Adrenal gland (tissue), 12 donors: ENCODE data around the gene RNF144B. TPM values are rescaled to one million over a fixed set of nuclear protein-coding genes. Genes with fewer than 3 reads are reported as not detected.

Experiments
- DNase-seq, 7 donors: peaks; one replicate each; pipeline ENCODE4 v3.0.0-alpha.2; 2019 to 2020
- H3K27ac ChIP-seq, 5 donors: fragments of 200-600 bp; sonication (generic) in 4 of 5; 1 replicate in 3 of 5; 2 replicates in 2 of 5; pipeline versions ENCODE4 v1.5.1 to v1.8.0; 2016 to 2020; ENCODE audit warnings: mild to moderate bottlenecking in 1 of 5
- H3K27me3 ChIP-seq: fragments of 200-600 bp; 2 replicates; pipeline ENCODE4 v1.8.0; 2021
- H3K36me3 ChIP-seq, 2 donors: fragments of 200-600 bp; replicated peaks in 1 of 2; 1 replicate in 1 of 2; 2 replicates in 1 of 2; pipeline versions ENCODE4 v1.5.1 to v1.8.0; 2018 to 2022
- H3K4me1 ChIP-seq, 2 donors: fragments of 200-600 bp; replicated peaks in 1 of 2; 1 replicate in 1 of 2; 2 replicates in 1 of 2; pipeline versions ENCODE4 v1.5.1 to v1.8.0; 2018 to 2021
- H3K4me3 ChIP-seq, 4 donors: fragments of 200-600 bp; sonication (generic) in 3 of 4; one replicate each; pipeline ENCODE4 v1.5.1; 2016 to 2018
- H3K9me3 ChIP-seq, 3 donors: fragments of 200-600 bp; sonication (generic) in 1 of 3; replicated peaks in 1 of 3; 1 replicate in 2 of 3; 2 replicates in 1 of 3; pipeline versions ENCODE4 v1.5.1 to v1.8.0; 2016 to 2021
- POLR2A ChIP-seq, 2 donors: fragments of 450-650 bp; IDR thresholded peaks; one replicate each; pipeline ENCODE4 v1.6.1; 2017; ENCODE audit warnings: antibody characterized with exemption in 2 of 2, mild to moderate bottlenecking in 2 of 2, moderate library complexity in 1 of 2
- WGBS, 4 donors: extraction: QIAGEN DNeasy Blood & Tissue Kit in 2 of 4; methylation state at CpG; one replicate each; pipeline versions ENCODE4 v1.1.5 to v1.1.7; 2013 to 2017; 5-methylcytosine and 5-hydroxymethylcytosine counted together
- intact Hi-C, 2 donors: fragments of 100-400 bp; cut with DNase I; formaldehyde crosslinking; loops; one replicate each; pipeline versions ENCODE4 v1.14.1 to v1.15.0; 2022 to 2023
- polyA plus RNA-seq, 3 donors: library from polyadenylated mRNA; stranded (reverse); fragments of 200-250 nt in 2 of 3; fragments of 350-450 nt in 1 of 3; fragmentation: Illumina TruSeq in 1 of 3; extraction: RNeasy Lipid Tissue Mini Kit (QIAGEN cat#74804) in 1 of 3; gene quantifications; one replicate each; pipeline ENCODE4 v1.2.3, GENCODE V29; 2013 to 2014
- total RNA-seq, 9 donors: library from RNA; depleted of rRNA in 4 of 9; stranded (reverse); fragments of >200 nt in 4 of 9; fragments of 120-200 nt in 1 of 9; fragmentation: NEBNext Ultra II Directional in 1 of 9; extraction: Animal tissue kit (Norgen Biotek cat#: 25700) in 1 of 9; gene quantifications; one replicate each; pipeline versions ENCODE4 v1.1.0 to v1.2.4, GENCODE V29; 2013 to 2023
- TF ChIP-seq, protein P1 (sequence below), 6 experiments: fragments of 450-650 bp in 4 of 6; fragments of 200-600 bp in 2 of 6; sonication (generic) in 1 of 6; IDR thresholded peaks; 1 replicate in 5 of 6; 2 replicates in 1 of 6; pipeline versions ENCODE4 v1.5.1 to v1.8.0; 2016 to 2021; ENCODE audit warnings: antibody characterized with exemption in 6 of 6, mild to moderate bottlenecking in 2 of 6, moderate library complexity in 1 of 6
- donor health status: healthy with polysubstance abuse.
- donor health status: Bipolar disorder and iron deficiency.
- donor health status: DM: yes; HTN: yes; CAD: no.
- donor health status: DM: no; HTN: no; CAD: no.
- donor health status: DM: no; HTN: no; CAD: no.
- donor health status: DM: yes; HTN: yes; CAD: no.

Gene RNF144B
- total and polyA plus RNA-seq, 12 donors: 1.9 to 11.0 (median 7.4) TPM

GRCh38 chr6:18491308-18492045 is 104.3 kb downstream of the RNF144B start:
- H3K9me3 ChIP-seq: no peaks in the 10 kb centered on the region
- H3K27ac ChIP-seq: no peak overlapping the region
- WGBS, 4 donors: 80 to 91% (median 81%) methylated on average over 11 of the region's 11 CpGs
- intact Hi-C loops: no loop called here
- H3K36me3 ChIP-seq: no peaks in the 10 kb centered on the region
- TF ChIP-seq, protein P1, sequence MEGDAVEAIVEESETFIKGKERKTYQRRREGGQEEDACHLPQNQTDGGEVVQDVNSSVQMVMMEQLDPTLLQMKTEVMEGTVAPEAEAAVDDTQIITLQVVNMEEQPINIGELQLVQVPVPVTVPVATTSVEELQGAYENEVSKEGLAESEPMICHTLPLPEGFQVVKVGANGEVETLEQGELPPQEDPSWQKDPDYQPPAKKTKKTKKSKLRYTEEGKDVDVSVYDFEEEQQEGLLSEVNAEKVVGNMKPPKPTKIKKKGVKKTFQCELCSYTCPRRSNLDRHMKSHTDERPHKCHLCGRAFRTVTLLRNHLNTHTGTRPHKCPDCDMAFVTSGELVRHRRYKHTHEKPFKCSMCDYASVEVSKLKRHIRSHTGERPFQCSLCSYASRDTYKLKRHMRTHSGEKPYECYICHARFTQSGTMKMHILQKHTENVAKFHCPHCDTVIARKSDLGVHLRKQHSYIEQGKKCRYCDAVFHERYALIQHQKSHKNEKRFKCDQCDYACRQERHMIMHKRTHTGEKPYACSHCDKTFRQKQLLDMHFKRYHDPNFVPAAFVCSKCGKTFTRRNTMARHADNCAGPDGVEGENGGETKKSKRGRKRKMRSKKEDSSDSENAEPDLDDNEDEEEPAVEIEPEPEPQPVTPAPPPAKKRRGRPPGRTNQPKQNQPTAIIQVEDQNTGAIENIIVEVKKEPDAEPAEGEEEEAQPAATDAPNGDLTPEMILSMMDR (IDR thresholded peaks at IDR 0.05): no peak
- TF ChIP-seq POLR2A (IDR thresholded peaks at IDR 0.05): no peak
- H3K27me3 ChIP-seq: peaks cover 2% of the 10 kb centered on the region
- H3K4me1 ChIP-seq: no peaks in the 10 kb centered on the region
- DNase-seq: no peak
- no peak overlapping the region for H3K4me3 ChIP-seq

DNA sequence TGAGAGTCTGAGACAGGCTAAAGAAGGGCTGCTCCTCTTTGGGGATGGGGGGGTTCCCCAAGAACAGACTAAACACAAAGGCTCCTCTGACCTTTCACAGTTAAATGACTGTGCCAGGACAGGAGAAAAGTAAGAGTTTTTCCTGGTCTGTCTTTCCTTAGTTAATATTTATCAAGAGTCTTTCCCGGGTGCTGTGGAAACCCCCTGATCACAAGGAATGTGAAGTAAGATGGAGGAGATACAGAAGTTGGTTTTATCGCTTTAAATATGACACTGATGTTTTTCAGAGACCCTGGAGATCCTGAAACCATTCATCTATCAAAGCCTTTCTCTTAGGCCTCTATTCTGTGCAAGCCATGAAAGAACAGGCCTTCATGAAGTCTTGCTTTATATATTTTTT is 105.8 kb downstream of the RNF144B start:
- 57 to 84% (median 67%) methylated on average over 2 of the region's 2 CpGs for WGBS, 4 donors
- DNase-seq: no peak
- TF ChIP-seq, protein P1 (IDR thresholded peaks at IDR 0.05): no peak
- TF ChIP-seq POLR2A (IDR thresholded peaks at IDR 0.05): no peak
- no peaks in the 10 kb centered on the region for H3K36me3 ChIP-seq
- H3K4me1 ChIP-seq: no peaks in the 10 kb centered on the region
- no peak overlapping the region for H3K4me3 ChIP-seq
- intact Hi-C loops: no loop called here
- no peaks in the 10 kb centered on the region for H3K9me3 ChIP-seq
- no peak overlapping the region for H3K27ac ChIP-seq
- H3K27me3 ChIP-seq: no peaks in the 10 kb centered on the region

- Histone ChIP-seq H3K27me3 (no peaks in the 10 kb centered on the region), H3K36me3 (no peaks in the 10 kb centered on the region), H3K27ac (no peak overlapping the region), H3K9me3 (no peaks in the 10 kb centered on the region), H3K4me1 (no peaks in the 10 kb centered on the region), H3K4me3 (no peak overlapping the region)
- 66 to 89% (median 74%) methylated on average over 4 of the region's 4 CpGs for WGBS, 4 donors
- DNase-seq: no peak
- intact Hi-C loops: no loop called here
- TF ChIP-seq, protein P1 (IDR thresholded peaks at IDR 0.05): no peak
Measured at GRCh38 chr6:18493382-18493891, 106.3 kb downstream of the RNF144B start.

GRCh38 chr6:18493925-18494324 is 106.8 kb downstream of the RNF144B start:
- Histone ChIP-seq H3K27ac (no peak overlapping the region), H3K9me3 (no peaks in the 10 kb centered on the region), H3K4me3 (no peak overlapping the region), H3K27me3 (no peaks in the 10 kb centered on the region), H3K4me1 (no peaks in the 10 kb centered on the region), H3K36me3 (no peaks in the 10 kb centered on the region)
- DNase-seq: no peak
- 27 to 48% (median 38%) methylated on average over 2 of the region's 2 CpGs for WGBS, 4 donors
- TF ChIP-seq POLR2A (IDR thresholded peaks at IDR 0.05): no peak
- TF ChIP-seq, protein P1 (IDR thresholded peaks at IDR 0.05): no peak
- intact Hi-C loops: no loop called here
